Measurements from ENCODE around the gene GALNT8. TPM values are rescaled to one million over a fixed set of nuclear protein-coding genes. Genes with fewer than 3 reads are reported as not detected.
"Not testable (repeated sequence)": the region's sequence is repeated elsewhere in the genome, so short reads cannot be mapped to it uniquely, and the experiment has no call there.

Gene GALNT8
- total RNA-seq, 2 experiments from 2014 or later = 0.85 to 1.1 TPM

DNA sequence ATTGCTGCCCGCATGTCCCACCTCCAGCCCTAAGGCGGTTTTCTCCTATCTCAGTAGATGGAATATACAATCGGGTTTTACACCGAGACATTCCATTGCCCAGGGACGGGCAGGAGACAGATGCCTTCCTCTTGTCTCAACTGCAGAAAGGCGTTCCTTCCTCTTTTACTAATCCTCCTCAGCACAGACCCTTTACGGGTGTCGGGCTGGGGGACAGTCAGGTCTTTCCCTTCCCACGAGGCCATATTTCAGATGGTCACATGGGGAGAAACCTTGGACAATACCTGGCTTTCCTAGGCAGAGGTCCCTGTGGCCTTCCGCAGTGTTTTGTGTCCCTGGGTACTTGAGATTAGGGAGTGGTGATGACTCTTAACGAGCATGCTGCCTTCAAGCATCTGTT, 1.4 kb downstream of the GALNT8 start:
- H3K36me3 Mint-ChIP-seq; H3K9me3 Mint-ChIP-seq (ENCODE audit: low read depth); CTCF ChIA-PET; H3K4me3 Mint-ChIP-seq; H3K4me1 Mint-ChIP-seq; DNase-seq; ATAC-seq; H3K27ac Mint-ChIP-seq: not testable (repeated sequence)
- peaks cover 39% of the 10 kb centered on the region for H3K27me3 Mint-ChIP-seq

DNA sequence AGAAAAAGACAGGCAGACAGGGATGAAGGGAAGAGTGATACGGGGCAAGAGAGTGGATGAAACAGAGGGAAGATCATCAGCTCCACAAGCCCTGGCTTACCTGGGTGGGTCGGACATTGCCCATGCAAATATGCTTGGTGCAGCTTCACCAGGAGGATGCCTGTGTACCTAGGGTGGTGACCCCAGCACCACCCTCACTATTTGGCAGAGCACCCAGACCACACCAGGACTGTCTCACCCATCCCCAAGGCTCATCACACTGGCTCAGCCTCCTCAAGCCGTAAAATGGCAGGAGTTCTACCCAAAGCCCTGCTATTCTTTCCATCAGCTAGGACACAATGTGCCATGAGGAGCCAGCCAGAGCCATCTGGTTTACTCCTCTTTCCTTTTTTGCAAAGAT, 3.0 kb downstream of the GALNT8 start:
- Mint-ChIP-seq H3K9me3 (ENCODE audit: low read depth) (no peaks in the 10 kb centered on the region), H3K27me3 (peaks cover 39% of the 10 kb centered on the region), H3K36me3 (no peaks in the 10 kb centered on the region), H3K27ac (no peak overlapping the region), H3K4me1 (no peaks in the 10 kb centered on the region), H3K4me3 (no peak overlapping the region)
- CTCF ChIA-PET = no interaction called here
- DNase-seq (no peak), ATAC-seq (no peak)

DNA sequence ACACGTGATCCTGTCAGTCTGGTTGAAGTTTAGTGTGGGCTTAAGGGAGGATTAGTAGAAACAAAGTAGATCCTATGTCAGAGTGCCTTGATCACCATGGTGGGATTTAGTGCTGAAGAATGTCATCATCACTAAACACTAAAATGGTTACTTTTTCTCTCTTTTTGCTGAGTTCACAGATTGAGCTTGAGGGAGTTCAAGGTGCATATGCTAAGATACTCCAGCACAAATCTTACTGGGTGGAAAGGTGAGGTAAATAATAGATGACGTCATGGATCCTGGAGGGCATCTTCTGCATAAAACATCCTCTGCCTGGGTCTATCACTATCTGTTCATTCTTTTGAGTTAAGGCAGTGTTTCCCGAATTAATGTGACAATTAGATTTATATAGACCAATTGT, 4.9 kb downstream of the GALNT8 start:
- Mint-ChIP-seq H3K9me3 (ENCODE audit: low read depth) (no peaks in the 10 kb centered on the region), H3K36me3 (no peaks in the 10 kb centered on the region), H3K4me3 (no peak overlapping the region), H3K4me1 (no peaks in the 10 kb centered on the region), H3K27me3 (peaks cover 31% of the 10 kb centered on the region), H3K27ac (no peak overlapping the region)
- CTCF ChIA-PET = no interaction called here
- DNase-seq = no peak
- ATAC-seq = no peak

DNA sequence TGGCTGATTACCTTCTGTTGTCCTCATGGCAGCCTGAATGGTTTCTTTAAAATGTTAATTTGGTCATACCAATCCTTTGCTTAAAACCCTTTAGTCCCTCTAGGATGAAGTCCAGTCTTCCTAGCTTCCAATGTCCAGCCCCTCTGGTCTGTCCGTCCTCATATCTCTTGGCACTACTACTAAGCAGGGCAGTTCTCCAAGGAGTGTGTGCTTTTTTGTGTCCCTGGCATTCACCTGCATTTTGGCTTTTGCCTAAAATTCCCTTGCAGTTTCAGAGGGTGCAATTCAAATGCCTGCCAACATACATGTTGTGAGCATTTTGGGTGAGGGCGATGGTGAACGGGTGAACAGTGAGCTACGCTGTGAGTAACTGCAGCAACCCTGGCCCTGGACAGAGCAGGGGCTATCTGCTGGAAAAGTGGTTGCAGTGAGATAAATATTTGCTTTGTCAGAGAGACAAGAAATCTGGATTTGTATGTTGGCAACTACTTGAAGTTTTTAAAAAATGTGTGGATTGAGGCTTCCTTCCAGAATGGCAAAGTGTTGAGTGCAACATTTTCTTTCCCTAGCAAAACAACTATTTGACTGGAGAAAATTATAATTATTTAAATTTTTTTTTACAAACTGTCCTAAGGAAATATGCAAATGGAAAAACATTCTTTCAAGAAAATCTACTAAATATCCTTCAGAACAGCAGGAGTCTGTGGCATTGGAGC, 14.6 kb downstream of the GALNT8 start:
- no peaks in the 10 kb centered on the region for H3K4me1 Mint-ChIP-seq
- no peak for ATAC-seq
- CTCF ChIA-PET = no interaction called here

DNA sequence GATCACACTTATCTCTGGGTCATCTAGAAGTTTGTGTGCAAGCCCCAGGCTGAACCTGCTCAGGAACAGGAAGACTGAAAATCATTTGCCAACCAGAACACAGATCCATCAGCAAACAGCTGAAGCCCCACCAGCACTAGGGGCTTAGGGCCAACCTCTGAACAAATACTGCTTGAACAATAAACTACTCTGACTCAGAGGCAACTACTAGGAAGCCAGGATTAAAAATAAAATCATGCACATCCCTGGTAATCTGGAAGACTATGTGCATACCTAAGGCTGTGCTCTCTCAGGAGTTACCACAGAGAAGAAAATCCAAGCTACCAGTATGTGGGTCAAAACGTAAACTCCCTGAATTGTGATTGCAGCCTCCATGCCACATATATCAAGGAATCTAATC, 15.9 kb downstream of the GALNT8 start:
- no peak for DNase-seq
- H3K9me3 Mint-ChIP-seq (ENCODE audit: low read depth) = no peaks in the 10 kb centered on the region
- H3K4me3 Mint-ChIP-seq = no peak overlapping the region
- H3K36me3 Mint-ChIP-seq = no peaks in the 10 kb centered on the region
- no peak for ATAC-seq
- peaks cover 43% of the 10 kb centered on the region for H3K27me3 Mint-ChIP-seq
- CTCF ChIA-PET = no interaction called here
- H3K4me1 Mint-ChIP-seq = no peaks in the 10 kb centered on the region
- H3K27ac Mint-ChIP-seq = no peak overlapping the region

More for the DNA sequence above, 14.6 kb downstream of the GALNT8 start:
- no peak overlapping the region for H3K4me3 Mint-ChIP-seq
- H3K27ac Mint-ChIP-seq = no peak overlapping the region
- H3K27me3 Mint-ChIP-seq = peaks cover 48% of the 10 kb centered on the region
- no peaks in the 10 kb centered on the region for H3K9me3 Mint-ChIP-seq (ENCODE audit: low read depth)
- DNase-seq = no peak
- H3K36me3 Mint-ChIP-seq = no peaks in the 10 kb centered on the region

DNA sequence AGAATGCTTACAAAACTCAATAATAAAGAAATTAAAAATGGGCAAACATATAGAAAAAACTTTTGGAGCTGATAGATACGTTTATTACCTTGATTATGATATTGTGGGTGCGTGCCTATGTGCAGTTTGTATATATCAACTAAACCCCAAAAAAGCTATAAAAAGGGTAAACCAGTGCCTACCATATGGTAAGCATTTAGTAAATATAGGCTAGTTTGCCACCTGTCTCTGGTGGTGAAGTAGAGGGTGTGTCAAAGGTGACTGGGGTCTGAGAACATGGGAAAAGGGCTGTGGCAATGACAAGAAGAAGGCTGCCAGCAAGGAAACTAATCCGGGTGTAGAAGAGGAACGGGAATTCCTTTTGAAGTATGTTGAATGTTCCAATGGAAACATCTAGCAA, 18.3 kb downstream of the GALNT8 start:
- no peaks in the 10 kb centered on the region for H3K4me1 Mint-ChIP-seq
- CTCF ChIA-PET = interaction anchor here (1.7 kb wide), 1 partner anchor 16 kb away, joined by 4 read pairs; no protein-coding TSS in a partner anchor
- H3K27me3 Mint-ChIP-seq = peaks cover 50% of the 10 kb centered on the region
- no peak overlapping the region for H3K27ac Mint-ChIP-seq
- ATAC-seq (no peak), DNase-seq (no peak)
- H3K9me3 Mint-ChIP-seq (ENCODE audit: low read depth) = no peaks in the 10 kb centered on the region
- no peaks in the 10 kb centered on the region for H3K36me3 Mint-ChIP-seq
- no peak overlapping the region for H3K4me3 Mint-ChIP-seq

DNA sequence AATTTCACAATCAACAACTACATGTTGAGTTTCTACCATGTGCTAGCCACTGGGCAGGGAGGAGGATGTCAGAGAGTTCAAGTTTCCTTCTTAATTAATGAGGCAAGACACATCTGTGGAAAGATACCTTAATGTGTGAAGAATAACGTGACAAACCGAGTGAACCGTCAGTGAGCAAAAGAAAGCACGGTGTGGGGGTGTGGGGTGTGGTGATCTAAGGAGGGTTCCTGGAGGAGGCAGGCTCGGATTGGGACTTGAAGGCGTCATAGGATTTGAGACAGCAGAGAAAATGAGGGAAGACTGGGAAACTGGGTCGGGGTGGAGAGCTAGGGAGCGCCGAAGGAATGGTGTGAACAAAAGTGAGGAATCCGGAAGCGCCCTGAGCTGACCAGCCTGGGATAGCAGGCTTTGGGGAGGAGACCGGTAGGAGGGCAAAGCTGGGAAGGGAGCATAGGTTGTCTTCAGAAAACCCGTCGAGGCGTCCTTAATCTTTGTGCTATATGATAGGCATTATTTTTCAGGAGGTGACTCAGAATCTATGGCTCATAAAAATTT, 22.3 kb downstream of the GALNT8 start:
- H3K4me3 Mint-ChIP-seq = no peak overlapping the region
- no peaks in the 10 kb centered on the region for H3K4me1 Mint-ChIP-seq
- DNase-seq (no peak), ATAC-seq (no peak)
- CTCF ChIA-PET = no interaction called here
- H3K9me3 Mint-ChIP-seq (ENCODE audit: low read depth) = no peaks in the 10 kb centered on the region
- peaks cover 24% of the 10 kb centered on the region for H3K27me3 Mint-ChIP-seq
- no peak overlapping the region for H3K27ac Mint-ChIP-seq
- no peaks in the 10 kb centered on the region for H3K36me3 Mint-ChIP-seq

DNA sequence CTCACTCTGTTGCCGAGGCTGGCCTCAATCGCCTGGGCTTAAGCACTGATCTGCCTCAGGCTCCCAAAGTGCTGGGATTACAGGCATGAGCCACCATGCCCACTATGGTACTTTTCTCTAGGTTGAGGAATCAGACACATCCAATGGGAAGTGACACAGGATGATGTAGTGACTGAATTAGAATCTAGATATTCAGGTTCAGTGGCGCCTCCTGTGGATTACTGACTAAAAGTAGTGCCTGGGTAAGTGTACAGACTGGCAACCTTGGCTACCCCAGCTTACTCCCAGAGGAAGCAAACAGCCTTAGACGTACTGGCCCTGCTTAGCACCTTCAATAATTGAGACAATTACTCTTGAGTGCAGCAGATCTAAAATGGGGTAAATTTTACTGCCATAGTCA, 22.8 kb downstream of the GALNT8 start:
- no peak for DNase-seq
- Mint-ChIP-seq H3K4me3 (no peak overlapping the region), H3K4me1 (no peaks in the 10 kb centered on the region), H3K36me3 (no peaks in the 10 kb centered on the region), H3K27me3 (peaks cover 24% of the 10 kb centered on the region), H3K9me3 (ENCODE audit: low read depth) (no peaks in the 10 kb centered on the region), H3K27ac (no peak overlapping the region)
- CTCF ChIA-PET = no interaction called here
- ATAC-seq = no peak

DNA sequence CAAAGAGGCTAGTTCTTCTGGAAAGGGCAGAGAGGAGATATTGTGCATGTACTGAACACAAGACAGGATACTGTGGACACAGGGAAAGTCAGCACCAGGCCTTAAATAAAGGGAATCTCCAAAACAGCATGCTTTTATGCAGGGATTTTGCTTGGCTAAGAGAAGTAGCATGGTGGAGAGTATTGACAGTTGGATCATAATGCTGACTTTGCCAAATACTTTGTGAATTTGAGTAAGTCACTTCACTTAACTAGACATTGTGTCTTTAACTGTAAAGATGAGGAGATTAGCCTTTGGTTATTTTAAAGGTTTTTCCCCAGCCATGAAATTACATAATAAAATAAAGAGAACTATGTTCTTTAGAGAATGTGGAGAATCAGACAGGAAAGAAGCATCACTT, 24.5 kb downstream of the GALNT8 start:
- no peak for ATAC-seq
- Mint-ChIP-seq H3K27ac (no peak overlapping the region), H3K4me1 (no peaks in the 10 kb centered on the region), H3K4me3 (no peak overlapping the region), H3K27me3 (peaks cover 37% of the 10 kb centered on the region), H3K36me3 (no peaks in the 10 kb centered on the region), H3K9me3 (ENCODE audit: low read depth) (no peaks in the 10 kb centered on the region)
- DNase-seq = no peak
- CTCF ChIA-PET = interaction anchor here (0.7 kb wide), 1 partner anchor 13 kb away, joined by 3 read pairs; no protein-coding TSS in a partner anchor

DNA sequence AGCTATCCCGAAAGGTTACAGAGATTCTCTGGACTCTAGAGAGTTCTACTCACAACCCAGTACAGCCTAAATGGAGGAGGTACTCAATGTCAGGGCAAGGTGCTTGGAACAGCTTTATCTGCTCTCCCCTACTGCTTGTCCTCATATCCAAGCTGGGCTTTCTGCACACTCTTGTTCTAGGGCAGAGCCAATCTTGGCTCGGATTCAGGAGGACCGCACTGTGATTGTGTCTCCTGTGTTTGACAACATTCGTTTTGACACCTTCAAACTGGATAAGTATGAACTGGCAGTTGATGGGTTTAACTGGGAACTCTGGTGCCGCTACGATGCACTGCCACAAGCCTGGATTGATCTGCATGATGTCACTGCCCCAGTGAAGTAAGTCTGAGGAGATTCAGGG, 25.0 kb downstream of the GALNT8 start:
- peaks cover 36% of the 10 kb centered on the region for H3K27me3 Mint-ChIP-seq
- H3K4me1 Mint-ChIP-seq = no peaks in the 10 kb centered on the region
- H3K4me3 Mint-ChIP-seq = no peak overlapping the region
- CTCF ChIA-PET = no interaction called here
- no peak overlapping the region for H3K27ac Mint-ChIP-seq
- no peaks in the 10 kb centered on the region for H3K36me3 Mint-ChIP-seq
- H3K9me3 Mint-ChIP-seq (ENCODE audit: low read depth) = no peaks in the 10 kb centered on the region
- DNase-seq (no peak), ATAC-seq (no peak)

DNA sequence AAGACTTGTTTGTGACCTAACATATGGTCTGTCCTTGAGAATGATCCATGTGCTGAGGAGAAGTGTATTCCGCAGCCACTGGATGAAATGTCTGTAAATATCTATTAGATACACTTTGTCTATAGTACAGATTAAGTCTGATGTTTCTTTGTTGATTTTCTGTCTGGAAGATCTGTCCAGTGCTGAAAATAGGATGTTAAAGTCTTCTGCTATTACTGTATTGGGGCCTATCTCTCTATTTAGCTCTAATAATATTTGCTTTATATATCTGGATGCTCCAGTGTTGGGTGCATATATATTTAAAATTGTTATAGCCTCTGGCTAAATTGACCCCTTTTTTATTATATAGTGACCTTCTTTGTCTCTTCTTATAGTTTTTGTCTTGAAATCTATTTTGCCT, 31.5 kb downstream of the GALNT8 start:
- not testable (repeated sequence) for H3K36me3 Mint-ChIP-seq
- CTCF ChIA-PET = interaction anchor here (0.6 kb wide), 1 partner anchor 13 kb away, joined by 3 read pairs; no protein-coding TSS in a partner anchor

DNA sequence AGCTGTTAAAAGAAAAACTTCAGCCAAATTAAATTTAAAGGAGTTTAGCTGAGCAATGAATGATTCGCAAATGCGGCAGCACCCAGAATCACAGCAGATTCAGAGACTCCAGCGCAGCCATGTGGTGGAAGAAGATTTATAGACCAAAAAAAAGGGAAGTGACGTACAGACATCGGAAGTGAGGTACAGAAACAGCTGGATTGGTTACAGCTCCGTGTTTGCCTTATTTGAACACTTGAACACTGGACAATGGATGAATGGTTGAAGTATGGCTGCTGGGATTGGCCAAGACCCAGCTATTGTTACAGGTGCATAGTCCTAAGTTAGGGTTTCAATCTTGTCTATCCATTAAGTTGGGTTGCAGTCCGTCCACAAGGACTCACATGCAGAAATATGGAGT, 42.6 kb downstream of the GALNT8 start:
- Mint-ChIP-seq H3K27ac (no peak overlapping the region), H3K27me3 (peaks cover 5% of the 10 kb centered on the region), H3K9me3 (ENCODE audit: low read depth) (no peaks in the 10 kb centered on the region), H3K36me3 (no peaks in the 10 kb centered on the region), H3K4me3 (no peak overlapping the region), H3K4me1 (peaks cover 9% of the 10 kb centered on the region)
- CTCF ChIA-PET = interaction anchor here (0.8 kb wide), 1 partner anchor 95 kb away, joined by 3 read pairs; no protein-coding TSS in a partner anchor
- no peak for ATAC-seq
- DNase-seq = no peak

More for the DNA sequence above, 31.5 kb downstream of the GALNT8 start:
- ATAC-seq; DNase-seq; H3K4me3 Mint-ChIP-seq; H3K9me3 Mint-ChIP-seq (ENCODE audit: low read depth); H3K27ac Mint-ChIP-seq; H3K4me1 Mint-ChIP-seq: not testable (repeated sequence)
- H3K27me3 Mint-ChIP-seq = peaks cover 49% of the 10 kb centered on the region

DNA sequence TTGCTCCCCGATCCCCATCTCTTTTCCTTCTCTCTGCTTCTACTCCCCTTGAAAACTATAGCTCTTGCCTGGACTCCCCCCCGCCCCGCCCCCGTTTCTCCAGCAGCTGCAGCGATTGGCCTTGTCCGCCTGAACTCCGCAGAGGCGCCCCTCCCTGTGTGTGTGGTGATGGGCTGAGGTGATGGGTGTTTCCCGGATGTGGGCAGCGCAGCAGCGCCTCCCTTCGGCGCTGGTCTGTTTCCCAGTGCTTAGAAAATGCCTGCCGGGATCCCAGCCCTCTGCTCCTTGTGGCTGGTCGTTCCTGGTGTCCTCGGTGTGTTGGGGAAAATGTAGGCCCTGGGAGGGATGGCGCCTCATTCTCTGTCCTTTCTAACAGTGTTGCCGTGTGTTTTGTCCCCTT, 43.3 kb downstream of the GALNT8 start:
- Mint-ChIP-seq H3K27ac (no peak overlapping the region), H3K4me3 (no peak overlapping the region), H3K27me3 (no peaks in the 10 kb centered on the region), H3K4me1 (peaks cover 9% of the 10 kb centered on the region), H3K36me3 (no peaks in the 10 kb centered on the region), H3K9me3 (ENCODE audit: low read depth) (no peaks in the 10 kb centered on the region)
- DNase-seq (no peak), ATAC-seq (no peak)
- CTCF ChIA-PET = interaction anchor here (1.7 kb wide), 1 partner anchor 91 kb away, joined by 3 read pairs; no protein-coding TSS in a partner anchor

DNA sequence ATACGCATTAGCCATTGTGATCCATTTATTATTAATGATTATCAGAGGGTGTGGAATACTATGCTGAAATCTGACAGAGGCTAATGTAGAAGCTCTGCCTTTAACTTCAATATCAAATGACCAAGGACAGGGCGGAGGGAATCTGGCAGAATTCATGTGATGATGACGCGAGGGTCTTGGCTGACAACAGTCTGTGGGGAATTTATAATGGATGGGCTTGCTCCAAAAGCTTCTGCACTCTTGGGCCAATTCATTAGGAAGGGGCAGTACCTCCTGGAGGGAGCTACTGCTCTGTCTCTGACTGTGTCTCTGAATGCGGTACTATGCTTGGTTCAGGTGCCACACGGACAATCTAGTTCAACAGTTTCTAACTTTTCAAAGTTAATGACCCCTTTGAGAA, 46.2 kb downstream of the GALNT8 start:
- Mint-ChIP-seq H3K36me3 (no peaks in the 10 kb centered on the region), H3K27ac (no peak overlapping the region), H3K4me3 (no peak overlapping the region), H3K4me1 (peaks cover 9% of the 10 kb centered on the region), H3K27me3 (peaks cover 5% of the 10 kb centered on the region), H3K9me3 (ENCODE audit: low read depth) (no peaks in the 10 kb centered on the region)
- ATAC-seq = no peak
- CTCF ChIA-PET = interaction anchor here (0.7 to 1.4 kb wide), 2 partner anchors 8 to 11 kb away, joined by 4 read pairs; no protein-coding TSS in a partner anchor
- no peak for DNase-seq
